Measurements from ENCODE around the gene ALK. TPM values are rescaled to one million over a fixed set of nuclear protein-coding genes. Genes with fewer than 3 reads are reported as not detected.

ALK gene
- total and polyA plus RNA-seq, 2 experiments from 2014 or later, result 0.35 TPM; not detected in 1

- TF ChIP-seq ZNF462 (CRISPR knock-in tag; IDR thresholded peaks at IDR 0.05), result no peak
- TF ChIP-seq NANOG (IDR thresholded peaks at IDR 0.05; ENCODE audit: borderline replicate concordance), result no peak
- TF ChIP-seq ZNF331 (CRISPR knock-in tag; IDR thresholded peaks at IDR 0.05; ENCODE audit: low read depth), result no peak
- TF ChIP-seq EZH2phosphoT487 (IDR thresholded peaks at IDR 0.05; ENCODE audit: unreplicated experiment), result no peak
- TF ChIP-seq CREB1 (CRISPR knock-in tag; IDR thresholded peaks at IDR 0.05; ENCODE audit: low read depth), result no peak
- no peak for TF ChIP-seq EZH2 (IDR thresholded peaks at IDR 0.05; ENCODE audit: low read depth, unreplicated experiment)
- TF ChIP-seq, protein P1, sequence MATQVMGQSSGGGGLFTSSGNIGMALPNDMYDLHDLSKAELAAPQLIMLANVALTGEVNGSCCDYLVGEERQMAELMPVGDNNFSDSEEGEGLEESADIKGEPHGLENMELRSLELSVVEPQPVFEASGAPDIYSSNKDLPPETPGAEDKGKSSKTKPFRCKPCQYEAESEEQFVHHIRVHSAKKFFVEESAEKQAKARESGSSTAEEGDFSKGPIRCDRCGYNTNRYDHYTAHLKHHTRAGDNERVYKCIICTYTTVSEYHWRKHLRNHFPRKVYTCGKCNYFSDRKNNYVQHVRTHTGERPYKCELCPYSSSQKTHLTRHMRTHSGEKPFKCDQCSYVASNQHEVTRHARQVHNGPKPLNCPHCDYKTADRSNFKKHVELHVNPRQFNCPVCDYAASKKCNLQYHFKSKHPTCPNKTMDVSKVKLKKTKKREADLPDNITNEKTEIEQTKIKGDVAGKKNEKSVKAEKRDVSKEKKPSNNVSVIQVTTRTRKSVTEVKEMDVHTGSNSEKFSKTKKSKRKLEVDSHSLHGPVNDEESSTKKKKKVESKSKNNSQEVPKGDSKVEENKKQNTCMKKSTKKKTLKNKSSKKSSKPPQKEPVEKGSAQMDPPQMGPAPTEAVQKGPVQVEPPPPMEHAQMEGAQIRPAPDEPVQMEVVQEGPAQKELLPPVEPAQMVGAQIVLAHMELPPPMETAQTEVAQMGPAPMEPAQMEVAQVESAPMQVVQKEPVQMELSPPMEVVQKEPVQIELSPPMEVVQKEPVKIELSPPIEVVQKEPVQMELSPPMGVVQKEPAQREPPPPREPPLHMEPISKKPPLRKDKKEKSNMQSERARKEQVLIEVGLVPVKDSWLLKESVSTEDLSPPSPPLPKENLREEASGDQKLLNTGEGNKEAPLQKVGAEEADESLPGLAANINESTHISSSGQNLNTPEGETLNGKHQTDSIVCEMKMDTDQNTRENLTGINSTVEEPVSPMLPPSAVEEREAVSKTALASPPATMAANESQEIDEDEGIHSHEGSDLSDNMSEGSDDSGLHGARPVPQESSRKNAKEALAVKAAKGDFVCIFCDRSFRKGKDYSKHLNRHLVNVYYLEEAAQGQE (IDR thresholded peaks at IDR 0.05; ENCODE audit: unreplicated experiment), result no peak
Measured at GRCh38 chr2:29576231-29576630, 345.2 kb downstream of the ALK start (continued).
